H1 (cell line): ENCODE measurements around the gene ANKRD11. TPM values are rescaled to one million over a fixed set of nuclear protein-coding genes. Genes with fewer than 3 reads are reported as not detected.

Experiments used
- SP4 ChIP-seq: IDR thresholded peaks from 2 replicates; pipeline ENCODE4 v1.6.1; 2012; ENCODE audit warnings: low read length, inconsistent platforms
- TAF7 ChIP-seq: optimal IDR thresholded peaks from 2 replicates; pipeline ENCODE3; 2011; ENCODE audit warnings: low read depth, mild to moderate bottlenecking, inconsistent platforms, low read length, moderate library complexity, borderline replicate concordance
- polyA plus RNA-seq, 7 experiments: library from polyadenylated mRNA; depleted of rRNA in 3 of 7; stranded (reverse) in 5 of 7; unstranded in 2 of 7; fragments of >200 nt in 5 of 7; fragments of 200-250 nt in 2 of 7; gene quantifications; 1 replicate in 5 of 7; 2 replicates in 1 of 7; 4 replicates in 1 of 7; pipeline versions ENCODE4 v1.2.1 to v1.2.3, GENCODE V29; 2011 to 2013; ENCODE audit warnings: missing spikeins in 2 of 7, mixed read lengths in 2 of 7
- total RNA-seq: library from RNA; stranded (reverse); fragmentation: NEBNext Ultra II Directional; extraction: Animal tissue kit (Norgen Biotek cat#: 25700); gene quantifications from 2 replicates; pipeline ENCODE4 v1.2.1, GENCODE V29; 2021

The ANKRD11 gene
- total and polyA plus RNA-seq, 2 of the 8 experiments (the other 6 are each of a cell fraction or from before 2014, with no cell fraction given): 46.5 to 142 TPM

DNA sequence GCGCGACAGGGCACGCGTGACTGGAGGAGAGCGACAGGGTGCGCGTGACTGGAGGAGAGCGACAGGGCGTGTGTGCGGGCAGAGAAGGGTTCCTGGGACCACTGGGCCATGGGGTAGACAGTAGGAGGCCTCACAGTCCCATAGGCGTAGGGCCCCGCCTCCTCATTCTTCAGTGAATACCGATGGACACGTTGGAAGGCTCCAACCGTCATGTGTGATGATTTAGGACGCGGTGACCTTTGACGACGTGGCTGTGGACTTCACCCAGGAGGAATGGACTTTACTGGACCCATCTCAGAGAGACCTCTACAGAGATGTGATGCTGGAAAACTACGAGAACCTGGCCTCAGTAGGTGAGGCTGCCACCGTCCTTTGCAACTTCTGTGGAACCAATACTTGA lies 267.4 kb downstream of the ANKRD11 start (continued):
- TF ChIP-seq TAF7 (no peak), SP4 (no peak)
